ENCODE results near the gene ISM1. TPM values are rescaled to one million over a fixed set of nuclear protein-coding genes. Genes with fewer than 3 reads are reported as not detected.
A peak's percentile ranks its signal among the peaks of the same experiment; 100 is the strongest.

Gene ISM1
- total RNA-seq, 2 donors from 2014 or later = 0.24 to 1.1 TPM

DNA sequence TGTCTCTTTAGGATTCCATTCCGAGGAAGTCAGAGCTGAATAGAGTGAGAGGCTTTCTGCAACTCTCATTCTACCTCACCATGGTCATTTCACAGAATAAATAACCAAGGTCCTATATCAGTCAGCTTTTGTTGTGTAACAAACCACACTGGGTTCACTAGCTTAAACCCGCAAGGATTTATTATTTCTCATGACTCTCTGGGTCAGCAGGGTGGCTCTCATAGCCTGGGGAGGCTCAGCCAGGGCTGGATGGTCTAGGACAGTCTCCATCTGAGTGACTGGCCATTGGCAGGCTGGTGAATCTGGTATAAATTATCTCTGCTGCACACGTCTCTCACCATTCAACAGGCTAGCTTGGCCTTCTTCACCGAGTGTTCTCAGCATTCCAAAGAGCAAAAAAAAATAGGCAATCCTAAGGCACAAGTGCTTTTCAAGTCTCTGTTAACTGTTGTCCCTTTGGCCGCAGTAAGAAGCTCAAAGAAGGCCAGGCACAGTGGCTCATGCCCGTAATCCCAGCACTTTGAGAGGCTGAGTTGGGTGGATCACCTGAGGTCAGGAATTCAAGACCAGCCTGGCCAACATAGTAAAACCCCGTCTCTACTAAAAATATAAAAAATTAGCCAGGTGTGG, 39.7 kb downstream of the ISM1 start:
- H3K9ac ChIP-seq (ENCODE audit: extremely low read depth, low read length, poor library complexity, severe bottlenecking) = no peak overlapping the region
- H3K4me1 Mint-ChIP-seq = peaks cover 6% of the 10 kb centered on the region
- no peak overlapping the region for H3K4me3 Mint-ChIP-seq
- no peaks in the 10 kb centered on the region for H3K9me3 ChIP-seq (ENCODE audit: control insufficient read depth, low read length)
- no peak overlapping the region for H3K27ac ChIP-seq (ENCODE audit: low read depth, low read length)
- H3K36me3 Mint-ChIP-seq (ENCODE audit: low read depth) = no peaks in the 10 kb centered on the region
- peaks cover under 1% of the 10 kb centered on the region for H3K27me3 Mint-ChIP-seq (ENCODE audit: insufficient read depth)
- WGBS, 2 experiments (ENCODE audit: insufficient coverage in 1 of 2, insufficient read length in 1 of 2) = 79 to 96% methylated on average over 5 to 7 of the region's 7 CpGs
- no peak overlapping the region for H3K4me3 ChIP-seq (ENCODE audit: low read length)
- no peaks in the 10 kb centered on the region for H3K9me3 Mint-ChIP-seq
- H3K4me1 ChIP-seq (ENCODE audit: control insufficient read depth, insufficient read depth, low read length) = peaks cover 5% of the 10 kb centered on the region
- H3K27ac Mint-ChIP-seq = no peak overlapping the region
- DNase-seq = no peak
- no peaks in the 10 kb centered on the region for H3K36me3 ChIP-seq (ENCODE audit: control insufficient read depth, insufficient read depth, low read length)
- H3K27me3 ChIP-seq (ENCODE audit: control insufficient read depth, insufficient read depth, low read length, poor library complexity, severe bottlenecking) = no peaks in the 10 kb centered on the region
- TF ChIP-seq, protein P1, sequence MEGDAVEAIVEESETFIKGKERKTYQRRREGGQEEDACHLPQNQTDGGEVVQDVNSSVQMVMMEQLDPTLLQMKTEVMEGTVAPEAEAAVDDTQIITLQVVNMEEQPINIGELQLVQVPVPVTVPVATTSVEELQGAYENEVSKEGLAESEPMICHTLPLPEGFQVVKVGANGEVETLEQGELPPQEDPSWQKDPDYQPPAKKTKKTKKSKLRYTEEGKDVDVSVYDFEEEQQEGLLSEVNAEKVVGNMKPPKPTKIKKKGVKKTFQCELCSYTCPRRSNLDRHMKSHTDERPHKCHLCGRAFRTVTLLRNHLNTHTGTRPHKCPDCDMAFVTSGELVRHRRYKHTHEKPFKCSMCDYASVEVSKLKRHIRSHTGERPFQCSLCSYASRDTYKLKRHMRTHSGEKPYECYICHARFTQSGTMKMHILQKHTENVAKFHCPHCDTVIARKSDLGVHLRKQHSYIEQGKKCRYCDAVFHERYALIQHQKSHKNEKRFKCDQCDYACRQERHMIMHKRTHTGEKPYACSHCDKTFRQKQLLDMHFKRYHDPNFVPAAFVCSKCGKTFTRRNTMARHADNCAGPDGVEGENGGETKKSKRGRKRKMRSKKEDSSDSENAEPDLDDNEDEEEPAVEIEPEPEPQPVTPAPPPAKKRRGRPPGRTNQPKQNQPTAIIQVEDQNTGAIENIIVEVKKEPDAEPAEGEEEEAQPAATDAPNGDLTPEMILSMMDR (conservative IDR thresholded peaks at IDR 0.05) = no peak

DNA sequence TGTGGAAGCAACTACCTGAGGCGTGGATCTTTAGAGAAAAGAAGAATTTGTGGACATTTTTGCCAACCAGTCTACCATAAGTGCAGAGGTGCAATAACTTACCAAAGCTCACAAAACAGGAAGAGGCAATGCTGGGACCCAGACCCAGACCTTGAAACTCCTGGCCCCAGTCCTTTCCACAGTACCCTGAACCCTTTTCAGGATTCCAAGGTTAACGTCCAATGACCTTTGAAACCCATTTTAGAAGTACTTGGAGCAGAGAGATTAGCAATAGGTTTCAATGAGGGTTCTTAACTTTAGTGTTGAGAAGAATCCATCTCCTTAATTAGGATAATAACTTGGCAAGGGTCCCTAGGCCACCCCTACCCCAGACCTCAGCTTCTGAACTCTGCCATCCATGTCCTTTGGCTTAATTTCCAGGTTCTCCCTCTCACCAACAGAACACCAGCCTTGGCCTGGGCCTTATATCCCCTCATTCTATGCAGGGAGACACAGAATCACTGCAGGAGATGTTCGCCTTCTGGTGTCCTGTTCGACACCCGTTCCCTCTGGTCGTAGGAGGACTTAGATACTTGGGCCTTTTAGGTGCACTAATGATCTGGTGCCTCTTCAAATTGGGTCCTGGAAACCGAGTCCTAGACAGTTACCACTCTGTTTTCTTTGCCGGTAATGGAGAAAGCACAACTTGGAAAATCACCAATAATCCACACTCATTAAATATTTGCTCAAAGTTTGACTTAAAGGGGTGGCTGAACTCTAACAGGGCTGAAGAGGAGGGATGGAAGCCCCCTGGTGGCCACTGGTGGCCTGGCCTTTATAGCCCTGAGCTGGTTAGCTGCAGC, 40.6 kb downstream of the ISM1 start:
- TF ChIP-seq, protein P1 (conservative IDR thresholded peaks at IDR 0.05) = peak; percentile 97
- Mint-ChIP-seq H3K27ac (no peak overlapping the region), H3K27me3 (ENCODE audit: insufficient read depth) (no peaks in the 10 kb centered on the region), H3K36me3 (ENCODE audit: low read depth) (no peaks in the 10 kb centered on the region), H3K4me1 (peaks cover 6% of the 10 kb centered on the region), H3K9me3 (no peaks in the 10 kb centered on the region), H3K4me3 (no peak overlapping the region)
- 87 to 88% methylated on average over 6 to 8 of the region's 8 CpGs for WGBS, 2 experiments (ENCODE audit: insufficient coverage in 1 of 2, insufficient read length in 1 of 2)
- no peak overlapping the region for H3K4me3 ChIP-seq (ENCODE audit: low read length)
- no peak overlapping the region for H3K27ac ChIP-seq (ENCODE audit: low read depth, low read length)
- H3K36me3 ChIP-seq (ENCODE audit: control insufficient read depth, insufficient read depth, low read length) = no peaks in the 10 kb centered on the region
- H3K9me3 ChIP-seq (ENCODE audit: control insufficient read depth, low read length) = no peaks in the 10 kb centered on the region
- no peak overlapping the region for H3K9ac ChIP-seq (ENCODE audit: extremely low read depth, low read length, poor library complexity, severe bottlenecking)
- H3K27me3 ChIP-seq (ENCODE audit: control insufficient read depth, insufficient read depth, low read length, poor library complexity, severe bottlenecking) = no peaks in the 10 kb centered on the region
- peaks cover 5% of the 10 kb centered on the region for H3K4me1 ChIP-seq (ENCODE audit: control insufficient read depth, insufficient read depth, low read length)
- peak; percentile 91 for DNase-seq

DNA sequence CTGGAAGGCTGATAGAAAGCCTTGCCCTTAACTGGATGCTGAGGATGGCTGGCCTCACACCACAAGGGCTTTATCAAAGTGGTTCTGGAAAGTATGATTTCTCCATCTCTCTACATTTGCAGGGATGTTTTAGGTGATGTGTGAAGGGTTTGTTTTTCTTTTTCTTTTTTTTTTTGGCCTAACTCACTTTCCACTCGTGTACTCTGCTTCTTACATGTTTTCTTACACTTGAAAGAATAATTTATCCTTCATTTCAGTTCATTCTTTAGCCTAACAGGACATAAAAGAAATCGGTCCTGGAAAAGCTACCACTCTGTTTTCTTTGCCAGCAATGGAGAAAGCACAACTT, 41.2 kb downstream of the ISM1 start:
- no peak overlapping the region for H3K4me3 Mint-ChIP-seq
- no peak for DNase-seq
- peaks cover 5% of the 10 kb centered on the region for H3K4me1 ChIP-seq (ENCODE audit: control insufficient read depth, insufficient read depth, low read length)
- no peak overlapping the region for H3K9ac ChIP-seq (ENCODE audit: extremely low read depth, low read length, poor library complexity, severe bottlenecking)
- no peak overlapping the region for H3K27ac Mint-ChIP-seq
- H3K36me3 ChIP-seq (ENCODE audit: control insufficient read depth, insufficient read depth, low read length) = no peaks in the 10 kb centered on the region
- H3K27me3 ChIP-seq (ENCODE audit: control insufficient read depth, insufficient read depth, low read length, poor library complexity, severe bottlenecking) = no peaks in the 10 kb centered on the region
- no peaks in the 10 kb centered on the region for H3K9me3 Mint-ChIP-seq
- no peak overlapping the region for H3K27ac ChIP-seq (ENCODE audit: low read depth, low read length)
- no peak overlapping the region for H3K4me3 ChIP-seq (ENCODE audit: low read length)
- no peaks in the 10 kb centered on the region for H3K27me3 Mint-ChIP-seq (ENCODE audit: insufficient read depth)
- H3K4me1 Mint-ChIP-seq = peaks cover 6% of the 10 kb centered on the region
- H3K9me3 ChIP-seq (ENCODE audit: control insufficient read depth, low read length) = no peaks in the 10 kb centered on the region
- TF ChIP-seq, protein P1 (conservative IDR thresholded peaks at IDR 0.05) = no peak
- H3K36me3 Mint-ChIP-seq (ENCODE audit: low read depth) = no peaks in the 10 kb centered on the region
- 82% methylated on average over 2 of the region's 2 CpGs for WGBS, 2 experiments (ENCODE audit: insufficient coverage in 1 of 2, insufficient read length in 1 of 2)
